K562 (cell line): ENCODE data around the gene TSSK2. TPM values are rescaled to one million over a fixed set of nuclear protein-coding genes. Genes with fewer than 3 reads are reported as not detected.

Experiments used
- DIDO1 ChIP-seq: fragments of 450-650 bp; IDR thresholded peaks from 2 replicates; pipeline ENCODE4 v1.6.1; 2016; ENCODE audit warnings: low read depth, missing biosample characterization, missing genetic modification characterization
- ZSCAN29 ChIP-seq: fragments of 450-650 bp; IDR thresholded peaks from 2 replicates; pipeline ENCODE4 v1.6.1; 2017
- polyA plus RNA-seq, 8 experiments: library from polyadenylated mRNA; depleted of rRNA in 4 of 8; stranded (reverse) in 5 of 8; unstranded in 3 of 8; fragments of >200 nt; fragmentation: Nextera tagmentation in 2 of 8; fragmentation: Illumina TruSeq in 1 of 8; extraction: Ambion mirVana in 2 of 8; extraction: Trizol in 1 of 8; gene quantifications; 2 replicates each; pipeline versions ENCODE4 v1.2.1 to v1.2.3, GENCODE V29; 2011 to 2014; ENCODE audit warnings: inconsistent platforms in 1 of 8, missing spikeins in 1 of 8
- total RNA-seq, 7 experiments: library from RNA; depleted of rRNA in 6 of 7; stranded (reverse); fragments of >200 nt in 6 of 7; fragmentation: Illumina TruSeq in 2 of 7; extraction: Trizol in 2 of 7; gene quantifications; 2 replicates each; pipeline versions ENCODE4 v1.2.1 to v1.2.3, GENCODE V29; 2011 to 2021; ENCODE audit warnings: low replicate concordance in 1 of 7
- TF ChIP-seq, protein P1 (sequence below), 2 experiments: IDR thresholded peaks; 2 replicates each; pipeline ENCODE4 v1.6.1; 2011; ENCODE audit warnings: borderline replicate concordance in 1 of 2, control low read depth in 1 of 2, low read depth in 1 of 2, low read length in 1 of 2, mild to moderate bottlenecking in 1 of 2, mixed read lengths in 1 of 2, moderate library complexity in 1 of 2; ENCODE audit not compliant: insufficient read depth in 1 of 2, insufficient read length in 1 of 2, poor library complexity in 1 of 2, severe bottlenecking in 1 of 2; ENCODE audit errors: extremely low read depth in 1 of 2
- TF ChIP-seq, protein P2 (sequence below): fragments of 150-350 bp; conservative IDR thresholded peaks from 2 replicates; pipeline ENCODE4 v1.6.1; 2014; ENCODE audit warnings: low read length

Gene TSSK2
- total and polyA plus RNA-seq, 9 of the 15 experiments (the other 6 are each of a cell fraction or from before 2014, with no cell fraction given): 0.04 TPM; not detected in 8

DNA sequence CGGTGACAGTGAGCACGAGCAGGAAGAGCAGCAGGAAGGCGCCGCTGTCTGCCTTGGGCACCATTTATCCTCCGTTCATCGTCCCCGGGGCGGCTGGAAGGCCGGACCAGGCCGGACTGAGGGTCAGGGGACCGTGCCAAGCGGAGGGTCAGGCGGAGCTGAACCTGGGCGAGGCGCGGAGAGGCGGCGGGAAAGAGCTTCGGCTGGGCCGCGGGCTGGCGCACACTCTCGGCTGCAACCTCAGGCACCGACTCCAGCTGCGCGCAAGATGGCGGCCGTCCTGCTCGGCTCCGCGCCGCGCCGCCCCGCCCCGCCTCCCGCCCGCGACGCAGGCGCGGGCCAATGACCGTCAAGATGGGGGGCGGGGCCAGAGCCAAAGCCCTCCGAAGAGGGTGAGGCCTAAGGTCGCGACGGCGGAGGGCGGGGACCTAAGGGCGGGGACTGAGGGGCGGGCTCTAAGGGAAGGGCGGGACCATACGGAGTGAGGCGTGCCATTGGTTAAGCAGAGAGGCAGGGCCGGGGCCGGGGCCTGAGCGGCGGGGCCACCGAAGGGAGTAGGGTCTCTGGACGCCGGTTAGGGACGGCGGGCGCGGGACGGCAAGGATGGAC is 8.9 kb upstream of the TSSK2 start, which contains the start of gene DGCR2 (continued):
- TF ChIP-seq, protein P1, sequence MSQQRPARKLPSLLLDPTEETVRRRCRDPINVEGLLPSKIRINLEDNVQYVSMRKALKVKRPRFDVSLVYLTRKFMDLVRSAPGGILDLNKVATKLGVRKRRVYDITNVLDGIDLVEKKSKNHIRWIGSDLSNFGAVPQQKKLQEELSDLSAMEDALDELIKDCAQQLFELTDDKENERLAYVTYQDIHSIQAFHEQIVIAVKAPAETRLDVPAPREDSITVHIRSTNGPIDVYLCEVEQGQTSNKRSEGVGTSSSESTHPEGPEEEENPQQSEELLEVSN (IDR thresholded peaks at IDR 0.05; ENCODE audit: borderline replicate concordance in 1 of 2, extremely low read depth in 1 of 2, insufficient read depth in 1 of 2, insufficient read length in 1 of 2, low read depth in 1 of 2, low read length in 1 of 2, poor library complexity in 1 of 2, severe bottlenecking in 1 of 2): peak; percentile 84 to 89
- TF ChIP-seq DIDO1 (tag) (peak; percentile 66; the same call in 1 of the 2 replicates), ZSCAN29 (peak; percentile 53; the same call in 1 of the 2 replicates)
- TF ChIP-seq, protein P2, sequence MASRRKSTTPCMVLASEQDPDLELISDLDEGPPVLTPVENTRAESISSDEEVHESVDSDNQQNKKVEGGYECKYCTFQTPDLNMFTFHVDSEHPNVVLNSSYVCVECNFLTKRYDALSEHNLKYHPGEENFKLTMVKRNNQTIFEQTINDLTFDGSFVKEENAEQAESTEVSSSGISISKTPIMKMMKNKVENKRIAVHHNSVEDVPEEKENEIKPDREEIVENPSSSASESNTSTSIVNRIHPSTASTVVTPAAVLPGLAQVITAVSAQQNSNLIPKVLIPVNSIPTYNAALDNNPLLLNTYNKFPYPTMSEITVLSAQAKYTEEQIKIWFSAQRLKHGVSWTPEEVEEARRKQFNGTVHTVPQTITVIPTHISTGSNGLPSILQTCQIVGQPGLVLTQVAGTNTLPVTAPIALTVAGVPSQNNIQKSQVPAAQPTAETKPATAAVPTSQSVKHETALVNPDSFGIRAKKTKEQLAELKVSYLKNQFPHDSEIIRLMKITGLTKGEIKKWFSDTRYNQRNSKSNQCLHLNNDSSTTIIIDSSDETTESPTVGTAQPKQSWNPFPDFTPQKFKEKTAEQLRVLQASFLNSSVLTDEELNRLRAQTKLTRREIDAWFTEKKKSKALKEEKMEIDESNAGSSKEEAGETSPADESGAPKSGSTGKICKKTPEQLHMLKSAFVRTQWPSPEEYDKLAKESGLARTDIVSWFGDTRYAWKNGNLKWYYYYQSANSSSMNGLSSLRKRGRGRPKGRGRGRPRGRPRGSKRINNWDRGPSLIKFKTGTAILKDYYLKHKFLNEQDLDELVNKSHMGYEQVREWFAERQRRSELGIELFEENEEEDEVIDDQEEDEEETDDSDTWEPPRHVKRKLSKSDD: peak; percentile 95
